ENCODE measurements around the gene PCDHA9.
"Not testable (repeated sequence)": the region's sequence is repeated elsewhere in the genome, so short reads cannot be mapped to it uniquely, and the experiment has no call there.

GRCh38 chr5:140849831-140850634 is 1.9 kb downstream of the PCDHA9 start:
- not testable (repeated sequence) for TF ChIP-seq CTCF (IDR thresholded peaks at IDR 0.05; ENCODE audit: insufficient read depth, low read depth, low read length); EZH2 (IDR thresholded peaks at IDR 0.05; ENCODE audit: insufficient read depth, low read length)
